BLaER1 treated with 17β-estradiol and CSF1 and Interleukin-3, amounts not matched to agents 10 nM and 100 nM (cell line): ENCODE measurements around the gene PLEKHM3.

Experiments
- H3K27ac ChIP-seq, 11 experiments: shearing (Covaris generic); formaldehyde crosslinking; 2 replicates each; pipeline ENCODE4 v1.8.1; 2022
- H3K27me3 ChIP-seq, 11 experiments: shearing (Covaris generic); formaldehyde crosslinking; 2 replicates each; pipeline ENCODE4 v1.8.1; 2022
- H3K36me3 ChIP-seq, 11 experiments: shearing (Covaris generic); formaldehyde crosslinking; 2 replicates each; pipeline ENCODE4 v1.8.1; 2022
- H3K4me1 ChIP-seq, 10 experiments: shearing (Covaris generic); formaldehyde crosslinking; 2 replicates each; pipeline ENCODE4 v1.8.1; 2022
- H3K4me2 ChIP-seq, 11 experiments: shearing (Covaris generic); formaldehyde crosslinking; 2 replicates each; pipeline ENCODE4 v1.8.1; 2022
- H3K4me3 ChIP-seq, 10 experiments: shearing (Covaris generic); formaldehyde crosslinking; 2 replicates each; pipeline ENCODE4 v1.8.1; 2022
- H3K9ac ChIP-seq, 11 experiments: shearing (Covaris generic); formaldehyde crosslinking; 2 replicates each; pipeline ENCODE4 v1.8.1; 2022
- H3K9me3 ChIP-seq, 11 experiments: shearing (Covaris generic); formaldehyde crosslinking; replicated peaks in 1 of 11; 2 replicates each; pipeline ENCODE4 v1.8.1; 2022
- H4K20me1 ChIP-seq, 11 experiments: shearing (Covaris generic); formaldehyde crosslinking; 2 replicates each; pipeline ENCODE4 v1.8.1; 2022
- Cebpa-rat ChIP-seq, 11 experiments: shearing (Covaris generic); IDR thresholded peaks; 2 replicates each; pipeline ENCODE4 v1.8.1; 2022

Gene PLEKHM3

DNA sequence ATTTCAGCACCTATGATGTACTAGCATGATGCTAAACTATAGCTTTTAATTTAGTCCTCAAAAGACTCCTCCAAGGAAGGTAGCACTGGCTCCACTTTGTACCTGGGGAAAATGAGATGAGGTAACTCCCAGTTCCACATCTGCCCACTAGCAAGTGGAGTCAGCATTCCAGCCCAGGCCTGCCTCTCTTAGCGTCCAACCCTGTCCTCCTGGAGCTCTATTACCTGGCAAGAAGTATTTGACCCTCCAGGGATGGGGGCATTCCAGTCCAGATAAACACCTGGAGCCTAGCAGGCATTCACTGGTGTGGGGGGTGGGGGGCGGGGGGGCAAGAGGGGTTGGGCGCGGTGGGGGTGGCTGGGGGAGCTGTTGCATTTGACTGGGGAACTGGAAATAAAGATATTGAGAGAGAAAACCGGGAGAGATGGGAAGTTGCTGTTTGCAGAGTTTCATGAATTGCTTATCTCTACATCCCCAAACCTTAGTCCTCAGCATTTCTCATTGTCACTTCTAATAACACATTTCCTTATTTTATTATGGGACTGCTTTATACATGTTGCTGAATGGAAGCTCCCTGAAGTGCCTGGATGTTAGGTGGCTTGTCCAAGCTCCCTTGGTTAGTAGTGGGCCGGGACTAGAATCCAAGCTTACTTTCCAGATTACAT, 233.6 kb downstream of the PLEKHM3 start:
- H3K27ac ChIP-seq = peak overlapping the region in 4 of 11 experiments; percentile 42 to 95 (median 82); a peak in 7 of 22 replicates

DNA sequence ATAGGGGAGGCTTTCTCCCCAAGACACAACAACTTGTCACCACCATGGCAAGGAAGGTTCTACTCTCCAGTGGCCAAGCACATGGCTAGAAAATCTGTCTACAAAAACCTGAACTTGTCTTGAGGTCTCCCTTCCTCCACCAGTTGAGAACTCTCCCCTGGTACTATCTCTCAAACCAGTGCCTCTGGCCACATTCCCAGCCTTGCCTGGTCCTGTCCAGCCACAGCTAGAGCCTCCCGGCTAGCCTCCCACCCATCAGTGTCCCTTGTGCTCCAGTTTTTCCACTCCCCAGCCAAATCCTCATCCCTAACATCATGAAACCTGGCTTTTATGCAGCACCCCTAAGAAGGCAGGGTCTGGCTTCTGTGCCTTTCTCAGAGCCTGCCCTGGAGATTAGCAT, 234.4 kb downstream of the PLEKHM3 start:
- Histone ChIP-seq H4K20me1 (no peaks in the 10 kb centered on the region), H3K27me3 (no peaks in the 10 kb centered on the region), H3K27ac (peak overlapping the region in 4 of 11 experiments; percentile 26 to 83 (median 81); a peak in 7 of 22 replicates), H3K36me3 (no peaks in the 10 kb centered on the region), H3K4me2 (peak overlapping the region in 3 of 11 experiments; percentile 69 to 92 (median 88); a peak in 6 of 22 replicates), H3K4me1 (peaks cover 0 to 95% (median 9%) of the 10 kb centered on the region in 10 experiments; a peak in 18 of 20 replicates), H3K9ac (peak overlapping the region in 3 of 11 experiments; percentile 40 to 53 (median 41); a peak in 3 of 22 replicates), H3K4me3 (no peak overlapping the region), H3K9me3 (no peaks in the 10 kb centered on the region)
- TF ChIP-seq Cebpa-rat (IDR thresholded peaks at IDR 0.05) = no peak

More for the DNA sequence above, 233.6 kb downstream of the PLEKHM3 start:
- H3K27me3 ChIP-seq = no peaks in the 10 kb centered on the region
- H4K20me1 ChIP-seq = no peaks in the 10 kb centered on the region
- H3K9me3 ChIP-seq = no peaks in the 10 kb centered on the region
- H3K4me1 ChIP-seq = peaks cover 0 to 95% (median 9%) of the 10 kb centered on the region in 10 experiments; a peak in 18 of 20 replicates
- no peak for TF ChIP-seq Cebpa-rat (IDR thresholded peaks at IDR 0.05)
- peak overlapping the region in 3 of 11 experiments; percentile 69 to 92 (median 88); a peak in 6 of 22 replicates for H3K4me2 ChIP-seq
- H3K9ac ChIP-seq = peak overlapping the region in 1 of 11 experiments; percentile 53; a peak in 1 of 22 replicates
- H3K36me3 ChIP-seq = no peaks in the 10 kb centered on the region
- H3K4me3 ChIP-seq = no peak overlapping the region

DNA sequence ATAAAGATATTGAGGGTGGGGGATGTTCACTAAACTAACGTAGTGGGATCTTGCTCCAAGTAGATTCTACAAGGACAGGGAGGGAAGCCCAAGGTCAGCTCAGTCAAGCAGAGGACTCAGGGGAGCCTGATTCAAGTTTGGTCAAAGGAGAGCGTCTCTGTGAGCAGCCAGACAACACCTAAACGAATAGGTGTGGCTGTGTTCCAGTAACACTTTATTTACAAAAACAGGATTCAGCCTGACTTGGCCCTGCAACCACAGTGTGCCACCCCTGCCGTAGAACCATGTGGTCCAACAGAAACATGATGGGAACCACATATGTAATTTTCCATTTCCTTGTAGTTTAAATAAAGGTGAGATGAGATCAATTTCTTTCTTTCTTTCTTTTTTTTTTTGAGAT, 237.5 kb downstream of the PLEKHM3 start:
- peak overlapping the region in 4 of 11 experiments; percentile 22 to 92 (median 78); a peak in 7 of 22 replicates for H3K4me2 ChIP-seq
- H3K4me1 ChIP-seq = peaks cover 0 to 95% (median 9%) of the 10 kb centered on the region in 10 experiments; a peak in 18 of 20 replicates
- H3K27ac ChIP-seq = peak overlapping the region in 4 of 11 experiments; percentile 62 to 89 (median 80); a peak in 7 of 22 replicates
- H3K36me3 ChIP-seq = no peaks in the 10 kb centered on the region
- no peaks in the 10 kb centered on the region for H4K20me1 ChIP-seq
- TF ChIP-seq Cebpa-rat (IDR thresholded peaks at IDR 0.05) = no peak
- H3K27me3 ChIP-seq = no peaks in the 10 kb centered on the region
- no peak overlapping the region for H3K4me3 ChIP-seq
- no peaks in the 10 kb centered on the region for H3K9me3 ChIP-seq
- H3K9ac ChIP-seq = peak overlapping the region in 3 of 11 experiments; percentile 55 to 65 (median 57); a peak in 5 of 22 replicates

DNA sequence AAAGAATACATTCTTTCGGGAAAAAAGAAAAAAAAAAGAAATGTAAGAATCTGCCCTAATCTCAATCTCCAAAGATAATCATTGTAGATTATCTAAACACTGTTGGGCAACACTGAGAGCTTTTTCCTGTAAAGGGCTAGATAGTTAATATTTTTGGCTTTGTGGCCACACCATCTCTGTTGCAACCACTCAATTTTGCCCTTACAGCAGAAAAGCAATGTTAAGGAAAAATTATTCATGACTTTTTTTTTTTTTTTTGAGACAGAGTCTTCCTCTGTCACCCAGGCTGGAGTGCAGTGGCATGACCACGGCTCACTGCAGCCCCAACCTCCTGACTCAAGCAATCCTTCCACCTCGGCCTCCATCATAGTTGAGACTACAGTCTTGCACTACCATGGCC, 238.3 kb downstream of the PLEKHM3 start:
- H3K27me3 ChIP-seq = no peaks in the 10 kb centered on the region
- peak overlapping the region in 4 of 11 experiments; percentile 73 to 89 (median 80); a peak in 8 of 22 replicates for H3K27ac ChIP-seq
- peak overlapping the region in 4 of 11 experiments; percentile 22 to 92 (median 78); a peak in 7 of 22 replicates for H3K4me2 ChIP-seq
- H3K4me3 ChIP-seq = peak overlapping the region in 1 of 10 experiments; percentile 33; a peak in 1 of 20 replicates
- no peaks in the 10 kb centered on the region for H4K20me1 ChIP-seq
- H3K9ac ChIP-seq = peak overlapping the region in 3 of 11 experiments; percentile 55 to 69 (median 68); a peak in 6 of 22 replicates
- no peaks in the 10 kb centered on the region for H3K9me3 ChIP-seq
- peak in 4 of 11 experiments; percentile 34 to 67 (median 48); a peak in 5 of 22 replicates for TF ChIP-seq Cebpa-rat (IDR thresholded peaks at IDR 0.05)
- H3K4me1 ChIP-seq = peaks cover 0 to 97% (median 3%) of the 10 kb centered on the region in 10 experiments; a peak in 8 of 20 replicates
- H3K36me3 ChIP-seq = no peaks in the 10 kb centered on the region

DNA sequence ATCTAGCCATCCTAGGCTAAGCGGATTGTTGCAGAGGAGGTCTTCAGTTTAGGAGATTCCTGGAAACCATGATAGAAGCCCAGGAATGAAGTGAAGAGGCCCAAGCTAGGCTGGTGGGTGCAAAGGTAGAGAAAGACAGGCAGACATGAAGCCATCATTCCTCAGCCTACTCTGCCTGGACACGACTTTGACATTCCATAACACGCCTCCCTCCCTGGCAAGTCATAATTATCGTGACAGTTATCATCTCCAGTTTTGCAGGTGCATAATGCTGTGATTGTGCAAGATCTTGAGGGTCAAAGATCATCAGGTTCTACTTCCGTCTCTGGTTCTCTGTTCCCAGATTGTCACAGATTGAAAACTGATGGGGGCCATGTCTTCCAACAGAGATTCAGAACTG, 240.4 kb downstream of the PLEKHM3 start:
- H3K4me3 ChIP-seq = no peak overlapping the region
- TF ChIP-seq Cebpa-rat (IDR thresholded peaks at IDR 0.05) = 0 out of 22 replicates have a peak, but pooled peaks of 1 of the 11 experiments have one; percentile 8

DNA sequence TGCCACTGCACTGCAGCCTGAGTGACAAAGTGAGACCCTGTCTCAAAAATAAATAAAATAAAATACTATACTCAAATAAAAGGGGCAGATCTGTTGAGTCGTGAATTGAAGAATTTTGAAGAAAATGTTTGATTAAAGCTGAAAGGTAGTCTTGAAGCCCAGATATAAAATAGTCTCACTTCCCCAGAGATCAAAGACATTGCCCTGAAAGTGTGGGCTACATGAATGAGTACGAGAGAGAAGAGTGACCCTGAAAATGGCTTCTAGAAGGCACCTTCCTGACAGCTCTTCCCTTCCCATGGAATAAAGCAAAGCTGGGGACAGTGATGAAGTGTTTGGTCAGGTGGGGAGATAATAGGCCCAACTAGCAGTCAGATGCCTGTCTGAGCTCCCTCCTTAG, 241.8 kb downstream of the PLEKHM3 start:
- no peak for TF ChIP-seq Cebpa-rat (IDR thresholded peaks at IDR 0.05)
- Histone ChIP-seq H3K27ac (peak overlapping the region in 2 of 11 experiments; percentile 7 to 23; a peak in 1 of 22 replicates), H3K9ac (no peak overlapping the region), H3K27me3 (no peaks in the 10 kb centered on the region), H3K4me3 (no peak overlapping the region), H3K9me3 (no peaks in the 10 kb centered on the region), H3K36me3 (no peaks in the 10 kb centered on the region), H4K20me1 (no peaks in the 10 kb centered on the region), H3K4me2 (peak overlapping the region in 2 of 11 experiments; percentile 54 to 88; a peak in 4 of 22 replicates), H3K4me1 (peaks cover 0 to 72% (median 3%) of the 10 kb centered on the region in 10 experiments; a peak in 8 of 20 replicates)

More for the DNA sequence above, 240.4 kb downstream of the PLEKHM3 start:
- Histone ChIP-seq H3K4me1 (peaks cover 0 to 86% (median 3%) of the 10 kb centered on the region in 10 experiments; a peak in 8 of 20 replicates), H3K27ac (peak overlapping the region in 2 of 11 experiments; percentile 78 to 89; a peak in 2 of 22 replicates), H3K36me3 (no peaks in the 10 kb centered on the region), H3K4me2 (peak overlapping the region in 3 of 11 experiments; percentile 67 to 92 (median 88); a peak in 6 of 22 replicates), H3K9ac (no peak overlapping the region; a peak in 1 of 22 replicates), H3K27me3 (no peaks in the 10 kb centered on the region), H3K9me3 (no peaks in the 10 kb centered on the region), H4K20me1 (no peaks in the 10 kb centered on the region)

DNA sequence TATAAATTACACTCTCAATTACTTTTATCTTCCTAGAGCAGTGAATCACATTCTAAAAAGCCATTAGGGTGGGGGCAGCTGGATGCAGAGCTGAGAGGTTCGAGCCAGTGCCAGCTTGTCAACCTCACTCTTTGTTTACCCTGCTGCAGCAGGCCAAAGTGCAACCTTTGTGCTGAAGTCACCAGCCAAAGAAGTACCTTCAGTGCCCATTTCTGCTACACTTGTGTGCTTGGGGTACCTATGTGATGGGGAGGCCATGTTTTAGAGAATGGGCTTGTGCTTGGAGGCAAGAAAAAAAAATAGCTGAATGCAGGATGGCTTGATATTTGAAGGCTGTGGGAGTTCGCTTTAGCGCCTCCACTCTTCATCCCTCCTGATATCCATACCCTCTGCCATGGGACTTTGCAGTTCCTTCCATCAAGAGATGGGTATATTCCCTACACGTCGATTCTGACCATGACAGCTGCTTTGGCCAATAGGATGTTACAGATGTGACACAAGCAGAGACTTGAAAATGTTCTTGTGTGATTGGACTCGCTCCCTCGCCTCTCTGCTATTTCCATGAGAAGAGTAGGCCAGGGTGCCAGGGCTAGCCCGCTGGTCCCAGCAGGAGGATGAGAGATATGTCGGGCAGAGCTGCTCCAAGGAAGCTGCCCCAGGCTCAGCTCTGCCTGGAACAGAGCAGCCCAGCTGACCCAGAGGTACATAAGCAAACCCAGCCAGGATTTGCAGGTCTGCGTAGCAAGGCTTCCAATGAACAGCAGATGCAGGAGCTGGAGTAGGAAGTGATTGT, 242.9 kb downstream of the PLEKHM3 start:
- no peaks in the 10 kb centered on the region for H3K36me3 ChIP-seq
- TF ChIP-seq Cebpa-rat (IDR thresholded peaks at IDR 0.05) = no peak

DNA sequence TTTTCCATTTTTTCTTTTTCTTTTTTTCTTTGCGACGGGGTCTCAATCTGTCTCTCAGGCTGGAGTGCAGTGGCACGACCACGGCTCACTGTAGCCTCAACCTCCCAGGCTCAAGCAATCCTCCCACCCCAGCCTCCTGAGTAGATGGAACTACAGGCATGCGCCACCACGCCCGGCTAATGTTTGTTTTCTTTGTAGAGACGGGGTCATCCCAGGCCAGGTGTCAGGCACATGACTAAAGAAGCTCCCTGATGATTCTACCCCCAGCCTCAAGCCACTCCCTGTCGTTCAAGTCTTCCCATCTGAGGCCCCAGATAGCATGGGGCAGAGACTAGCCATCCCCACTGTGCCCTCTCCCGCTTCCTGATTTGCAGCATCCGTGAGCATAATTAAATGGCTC, 245.8 kb downstream of the PLEKHM3 start:
- TF ChIP-seq Cebpa-rat (IDR thresholded peaks at IDR 0.05) = no peak
- Histone ChIP-seq H3K4me3 (no peak overlapping the region), H3K36me3 (no peaks in the 10 kb centered on the region), H3K4me1 (peaks cover 0 to 32% (median 0%) of the 10 kb centered on the region in 10 experiments; a peak in 6 of 20 replicates), H3K4me2 (no peak overlapping the region), H3K9me3 (no peaks in the 10 kb centered on the region), H4K20me1 (no peaks in the 10 kb centered on the region), H3K9ac (no peak overlapping the region), H3K27me3 (no peaks in the 10 kb centered on the region), H3K27ac (no peak overlapping the region)

More for the DNA sequence above, 242.9 kb downstream of the PLEKHM3 start:
- H3K4me1 ChIP-seq = peaks cover 0 to 61% (median 1%) of the 10 kb centered on the region in 10 experiments; a peak in 8 of 20 replicates
- peak overlapping the region in 2 of 11 experiments; percentile 54 to 88; a peak in 4 of 22 replicates for H3K4me2 ChIP-seq
- H3K27me3 ChIP-seq = no peaks in the 10 kb centered on the region
- H3K27ac ChIP-seq = no peak overlapping the region; a peak in 1 of 22 replicates
- no peaks in the 10 kb centered on the region for H4K20me1 ChIP-seq
- H3K9ac ChIP-seq = no peak overlapping the region
- no peak overlapping the region for H3K4me3 ChIP-seq
- H3K9me3 ChIP-seq = no peaks in the 10 kb centered on the region
